GM18868 (cell line): ENCODE data around the gene VGLL1.
A peak's percentile ranks its signal among the peaks of the same experiment; 100 is the strongest.

Experiments
- ATAC-seq: cut with Tn5 transposase; IDR thresholded peaks from one replicate; pipeline ENCODE4 v1.9.1; 2021; ENCODE audit warnings: mild to moderate bottlenecking, moderate library complexity; ENCODE audit not compliant: unreplicated experiment

Gene VGLL1

GRCh38 chrX:136551410-136551809 lies 19.4 kb downstream of the VGLL1 start:
- no peak for ATAC-seq

GRCh38 chrX:136555694-136556093 lies 23.7 kb downstream of the VGLL1 start:
- no peak for ATAC-seq

GRCh38 chrX:136572030-136572429 lies 40.0 kb downstream of the VGLL1 start:
- no peak for ATAC-seq

- no peak for ATAC-seq
These were observed 42.5 kb downstream of the VGLL1 start for GRCh38 chrX:136574548-136574947.

- ATAC-seq: peak; percentile 99
These were observed 45.5 kb downstream of the VGLL1 start for GRCh38 chrX:136577552-136577951.

GRCh38 chrX:136580316-136580715 lies 48.3 kb downstream of the VGLL1 start:
- no peak for ATAC-seq

- ATAC-seq: no peak
These were observed 50.6 kb downstream of the VGLL1 start for GRCh38 chrX:136582624-136583023.

GRCh38 chrX:136584545-136584944 lies 52.5 kb downstream of the VGLL1 start:
- peak; percentile 38 for ATAC-seq

GRCh38 chrX:136585262-136585661 lies 53.2 kb downstream of the VGLL1 start:
- ATAC-seq: no peak

- no peak for ATAC-seq
These were observed 53.9 kb downstream of the VGLL1 start for GRCh38 chrX:136585960-136586359.

GRCh38 chrX:136586386-136586785 lies 54.4 kb downstream of the VGLL1 start:
- peak; percentile 32 for ATAC-seq

GRCh38 chrX:136587532-136587931 lies 55.5 kb downstream of the VGLL1 start:
- ATAC-seq: no peak

GRCh38 chrX:136588036-136588435 lies 56.0 kb downstream of the VGLL1 start:
- peak; percentile 64 for ATAC-seq

- no peak for ATAC-seq
These were observed 58.0 kb downstream of the VGLL1 start for GRCh38 chrX:136589966-136590365.

- ATAC-seq: no peak
These were observed 65.3 kb downstream of the VGLL1 start for GRCh38 chrX:136597356-136597755.

- ATAC-seq: no peak
These were observed 65.9 kb downstream of the VGLL1 start for GRCh38 chrX:136597954-136598353.

GRCh38 chrX:136598631-136599030 lies 66.6 kb downstream of the VGLL1 start:
- no peak for ATAC-seq

GRCh38 chrX:136600059-136600458 lies 68.0 kb downstream of the VGLL1 start:
- no peak for ATAC-seq
